Stimulated activated CD8-positive, alpha-beta memory T cell treated with anti-CD3 and anti-CD28 coated beads, Interleukin-12 subunit alpha, Interleukin-12 subunit beta, amount 100 ng/mL, for 24 hours (primary cell): Measurements from ENCODE around the gene FASTKD3.

Experiments used
- DNase-seq: peaks from one replicate; pipeline ENCODE4 v3.0.0-alpha.2; 2020; ENCODE audit errors: extremely low read depth

The FASTKD3 gene

DNA sequence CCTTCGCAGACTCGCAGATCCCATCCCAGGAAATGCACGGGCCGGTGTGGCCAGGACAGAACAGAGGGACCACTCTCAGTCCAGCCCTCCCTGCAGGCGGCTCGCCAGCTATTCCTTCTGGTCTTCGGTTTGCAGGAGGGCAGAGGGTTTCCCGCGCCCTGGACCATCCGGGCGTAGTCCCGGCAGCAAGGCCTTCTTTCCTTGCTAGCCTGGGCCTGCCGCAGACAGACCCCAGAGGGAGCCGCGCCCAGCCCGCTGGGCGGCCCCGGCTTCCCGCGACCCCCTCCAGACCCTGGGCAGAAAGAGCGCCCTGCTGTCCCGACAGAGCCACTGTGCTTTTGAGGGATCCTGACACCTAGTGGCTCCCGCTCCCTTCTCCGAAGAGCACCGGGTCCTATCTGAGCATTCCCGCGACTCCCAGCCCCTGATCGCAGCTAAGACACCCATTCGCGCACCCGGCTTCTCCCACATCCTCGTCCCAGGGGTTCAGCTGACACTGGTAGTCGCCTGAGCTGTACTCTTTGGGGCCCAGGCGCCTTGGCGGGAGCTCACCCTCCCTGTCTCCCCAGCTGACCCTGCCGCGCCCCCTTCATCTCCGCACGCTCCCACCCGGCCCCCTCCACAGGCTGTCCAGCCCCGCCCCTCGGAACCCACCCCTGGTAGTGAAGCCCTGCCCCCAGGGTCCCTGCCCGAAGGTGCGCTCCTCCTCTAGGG, 19.0 kb downstream of the FASTKD3 start:
- DNase-seq: no peak

DNA sequence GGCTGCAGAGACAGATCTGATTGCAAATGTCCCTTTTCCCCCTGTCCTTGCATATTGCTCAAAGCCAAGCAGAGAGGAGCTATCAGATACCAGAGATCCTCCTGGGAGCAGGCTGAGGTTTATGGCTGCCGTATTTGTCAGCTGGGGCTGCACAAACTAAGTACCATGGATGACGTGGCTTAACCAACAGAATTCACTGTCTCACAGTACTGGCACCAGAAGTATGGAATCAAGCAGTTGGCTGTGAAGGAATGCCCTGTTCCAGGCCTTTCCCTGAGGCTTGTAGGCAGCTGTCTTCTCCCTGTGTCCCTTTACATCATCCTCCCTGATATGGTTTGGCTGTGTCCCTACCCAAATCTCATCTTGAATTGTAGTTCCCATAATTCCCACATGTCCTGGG, 20.5 kb downstream of the FASTKD3 start:
- no peak for DNase-seq

DNA sequence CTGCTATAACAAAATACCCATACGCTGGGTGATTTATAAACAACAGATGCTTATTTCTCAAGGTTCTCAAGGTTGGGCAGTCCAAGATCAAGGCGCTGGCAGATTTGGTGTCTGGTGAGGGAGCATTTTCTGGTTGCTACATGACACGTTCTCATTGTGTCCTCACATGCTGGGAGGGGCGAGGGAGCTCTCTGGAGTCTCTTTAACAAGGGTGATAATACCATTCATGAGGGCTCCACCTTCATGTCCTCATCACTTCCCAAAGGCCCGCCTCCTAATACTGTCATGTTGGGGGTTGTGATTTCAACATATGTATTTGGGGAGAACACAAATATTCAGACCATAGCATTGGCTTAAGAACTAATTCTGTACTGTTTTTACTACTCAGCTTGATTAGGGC, 22.5 kb downstream of the FASTKD3 start:
- DNase-seq: no peak

DNA sequence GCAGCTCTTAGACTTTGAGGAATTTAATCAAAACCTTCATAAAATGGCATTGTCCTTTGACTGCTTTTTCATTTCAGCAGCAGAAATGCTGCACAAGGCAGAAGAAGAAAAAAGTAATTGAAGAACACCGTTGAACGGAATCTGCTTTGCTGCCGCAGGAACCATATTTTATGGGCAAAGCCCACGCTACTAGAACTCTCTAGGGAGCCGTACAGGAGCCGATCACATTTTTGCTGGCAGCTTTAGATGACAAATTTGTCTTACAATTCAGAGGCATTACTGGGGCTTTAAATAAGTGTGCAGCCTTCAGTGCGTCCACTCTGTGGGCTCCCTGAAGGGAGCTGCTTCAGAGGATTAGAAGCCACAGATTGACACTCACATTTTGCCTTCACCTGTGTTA, 23.3 kb downstream of the FASTKD3 start:
- DNase-seq: no peak

DNA sequence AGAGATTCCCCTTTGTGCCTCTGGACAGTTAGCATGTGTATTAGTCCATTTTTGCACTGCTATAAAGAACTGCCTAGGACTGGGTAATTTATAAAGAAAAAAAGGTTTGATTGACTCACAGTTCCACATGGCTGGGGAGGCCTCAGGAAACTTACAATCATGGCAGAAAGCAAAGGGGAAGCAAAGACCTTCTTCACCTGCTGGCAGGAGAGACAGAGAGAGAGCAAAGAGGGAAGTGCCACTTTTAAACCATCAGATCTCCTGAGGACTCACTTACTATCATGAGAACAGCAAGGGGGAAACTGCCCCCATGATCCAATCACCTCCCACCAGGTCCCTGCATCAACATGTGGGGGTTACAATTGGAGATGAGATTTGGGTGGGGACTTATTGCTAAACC, 23.9 kb downstream of the FASTKD3 start:
- no peak for DNase-seq

DNA sequence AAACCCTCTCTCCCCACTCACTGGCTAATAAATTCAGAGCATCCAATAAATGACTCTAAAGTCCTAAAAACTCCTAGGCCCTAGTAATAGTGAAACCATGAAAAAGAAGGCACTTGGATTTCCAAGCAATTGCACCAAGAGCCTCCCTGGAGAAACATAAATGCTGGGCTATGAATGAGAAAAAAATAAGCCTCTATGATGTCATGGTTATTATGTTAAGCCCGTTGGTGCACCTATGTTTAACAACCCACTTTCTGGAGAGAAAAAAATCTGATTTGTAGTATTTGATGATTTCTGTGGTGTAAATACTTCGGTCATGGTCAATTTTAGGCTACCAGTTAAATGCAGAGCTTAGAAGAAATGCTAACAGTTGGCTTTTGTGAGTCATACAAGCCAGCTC, 26.3 kb downstream of the FASTKD3 start:
- DNase-seq: no peak

DNA sequence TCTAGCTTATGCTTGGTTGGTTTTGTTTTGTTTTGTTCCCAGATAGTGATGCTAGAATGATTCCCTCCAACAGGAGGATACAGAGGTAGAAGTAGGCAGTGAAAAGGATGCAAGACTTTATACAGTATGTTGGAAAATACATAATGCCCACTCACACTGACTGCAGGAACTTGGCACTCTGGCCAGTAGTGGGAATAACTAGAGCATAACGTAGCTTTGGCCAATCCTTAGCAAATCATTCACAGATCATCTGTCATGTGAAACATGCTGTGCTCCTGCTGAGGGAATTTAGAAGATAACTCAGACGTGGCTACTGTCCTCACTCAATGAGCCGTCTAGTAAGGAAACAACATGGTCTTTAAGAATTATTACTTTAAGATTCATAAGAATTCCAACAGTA, 31.4 kb downstream of the FASTKD3 start:
- no peak for DNase-seq

DNA sequence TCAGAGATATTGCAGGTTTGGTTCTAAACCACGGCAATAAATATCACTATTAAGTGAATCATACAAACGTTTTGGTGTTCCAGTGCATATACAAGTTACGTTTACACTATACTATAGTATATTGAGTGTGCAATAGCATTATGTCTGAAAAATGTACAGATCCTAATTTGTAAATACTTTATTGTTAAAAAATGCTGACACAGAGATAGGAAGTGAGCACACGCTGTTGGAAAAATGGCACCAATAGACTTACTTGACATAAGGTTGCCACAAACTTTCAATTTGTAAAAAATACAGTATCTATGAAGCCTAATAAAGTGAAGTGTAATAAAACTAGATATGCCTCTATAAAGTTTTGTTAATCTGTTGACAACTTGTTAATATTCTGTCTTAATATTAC, 33.8 kb downstream of the FASTKD3 start:
- no peak for DNase-seq

DNA sequence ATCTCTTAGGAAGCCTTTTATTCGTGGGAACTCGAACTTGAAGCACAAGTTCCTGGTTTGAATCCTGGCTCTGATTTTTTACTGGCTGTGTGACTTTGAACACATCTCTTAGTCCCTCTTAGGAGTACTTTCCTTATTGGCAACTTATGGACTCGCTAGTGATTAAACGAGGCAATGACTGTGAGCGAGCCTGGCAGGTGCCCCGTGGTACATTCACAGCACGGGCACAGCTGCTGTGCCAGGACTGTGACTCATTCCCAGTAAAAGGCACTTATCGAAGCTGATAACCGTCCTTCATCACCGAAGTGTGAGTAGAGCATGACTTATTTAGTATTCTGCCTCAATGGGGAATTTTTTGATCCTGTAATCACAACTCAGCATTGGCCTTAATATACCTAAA, 40.6 kb downstream of the FASTKD3 start:
- DNase-seq: no peak

DNA sequence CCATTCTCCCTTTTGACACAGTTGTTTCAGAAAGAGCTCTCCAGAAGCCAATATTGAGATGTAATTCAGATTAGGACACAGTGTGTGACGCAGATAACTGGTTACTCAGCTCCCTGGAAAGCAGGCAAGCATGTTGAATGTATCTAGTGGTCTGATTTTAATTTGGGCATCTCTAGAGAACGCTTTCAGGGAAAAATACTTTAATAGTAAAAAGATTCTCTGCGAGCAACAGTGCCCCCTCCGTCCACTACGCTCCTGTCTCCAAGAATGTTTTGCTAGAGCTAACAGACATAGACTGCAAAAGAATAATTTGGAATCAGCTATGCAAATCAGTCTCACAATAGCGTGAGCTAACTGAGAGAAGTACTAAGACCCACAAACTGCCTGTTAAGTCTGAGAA, 41.2 kb downstream of the FASTKD3 start:
- no peak for DNase-seq

DNA sequence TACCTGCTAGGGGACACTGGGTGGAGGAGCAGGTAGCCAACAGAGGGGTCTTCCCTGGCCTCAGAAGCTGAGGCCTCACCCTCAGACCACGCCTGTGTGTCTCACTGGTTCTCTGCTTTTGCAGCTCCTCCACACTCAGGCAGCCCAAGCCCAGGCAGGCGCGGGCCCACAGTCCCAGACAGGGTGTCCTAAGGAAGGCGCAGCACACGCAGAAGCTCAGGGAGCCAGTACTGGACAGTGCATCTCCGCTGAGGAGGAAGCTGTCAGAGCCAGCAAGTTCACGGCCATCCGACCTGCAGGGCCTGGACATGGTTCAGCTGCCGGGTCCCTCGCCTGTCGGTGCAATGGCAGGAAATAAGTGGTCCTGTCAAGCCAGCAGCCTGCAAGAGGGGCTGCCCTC, 43.2 kb downstream of the FASTKD3 start:
- no peak for DNase-seq

DNA sequence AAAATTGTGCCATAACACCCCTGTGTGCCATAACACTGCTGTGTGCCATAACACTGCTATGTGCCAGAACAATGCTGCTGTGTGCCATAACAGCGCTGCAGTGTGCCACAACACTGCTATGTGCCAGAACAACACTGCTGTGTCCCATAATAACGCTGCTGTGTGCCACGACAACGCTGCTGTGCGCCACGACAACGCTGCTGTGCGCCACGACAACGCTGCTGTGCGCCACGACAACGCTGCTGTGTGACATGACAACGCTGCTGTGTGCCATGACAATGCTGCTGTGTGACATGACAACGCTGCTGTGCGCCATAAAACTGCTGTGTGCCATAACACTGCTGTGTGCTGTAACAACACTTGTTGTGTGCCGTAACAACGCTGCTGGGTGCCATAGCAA, 43.8 kb downstream of the FASTKD3 start:
- no peak for DNase-seq

DNA sequence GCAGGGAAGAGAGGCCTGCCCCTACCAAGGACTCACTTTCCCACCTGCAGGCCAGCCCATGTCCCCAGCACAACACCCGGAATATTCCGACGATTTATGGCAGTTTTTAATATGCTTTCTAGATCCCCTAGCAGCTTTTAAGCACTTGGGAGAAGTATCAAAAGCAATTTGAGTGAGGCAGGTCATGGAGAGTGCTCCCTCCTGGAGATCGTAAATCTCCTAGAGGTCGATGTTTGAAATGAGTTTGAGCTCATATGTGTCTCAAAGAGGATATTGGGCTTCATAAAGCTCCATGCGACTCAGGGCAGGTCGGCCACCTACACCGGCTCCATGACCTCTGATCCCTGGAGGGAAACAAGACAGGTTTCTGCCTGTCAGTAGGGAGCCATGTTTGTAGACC, 45.2 kb downstream of the FASTKD3 start:
- no peak for DNase-seq

DNA sequence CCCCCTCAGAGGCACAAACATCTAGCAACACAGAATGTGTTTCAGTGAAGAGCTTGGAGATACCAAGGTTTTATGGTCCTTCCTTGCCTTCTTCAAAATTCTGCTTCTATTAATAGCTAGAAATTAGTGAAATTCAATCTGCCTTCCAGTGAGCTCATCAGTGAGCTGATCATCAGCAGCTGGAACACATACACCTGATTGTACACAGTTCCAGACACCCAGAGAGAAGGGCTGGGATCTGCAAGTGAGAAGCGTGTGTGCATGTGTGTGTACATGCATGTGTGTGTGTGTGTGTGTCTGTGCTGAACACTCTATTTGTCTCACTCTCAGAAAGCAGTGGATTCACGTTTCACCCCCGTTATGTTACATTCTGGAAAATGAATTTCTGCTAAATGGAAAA, 46.4 kb downstream of the FASTKD3 start:
- DNase-seq: no peak

DNA sequence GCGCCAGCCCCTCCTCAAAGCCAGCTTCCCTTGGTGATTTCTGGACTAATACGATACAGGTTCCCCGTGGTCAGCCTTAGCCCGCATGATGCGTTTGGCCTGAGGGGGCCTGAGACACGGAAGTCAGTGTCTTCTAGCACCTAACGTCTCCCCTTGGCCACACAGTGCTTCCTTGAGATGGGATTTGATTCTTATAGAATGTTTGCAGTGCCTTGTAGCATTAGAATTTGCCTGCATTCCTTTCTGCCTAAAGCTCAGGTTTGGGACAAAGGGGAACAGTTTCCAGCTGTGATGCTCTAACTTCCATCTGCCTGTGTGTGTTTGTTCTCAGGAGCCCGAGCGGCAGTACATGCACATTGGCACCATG, 52.3 kb downstream of the FASTKD3 start:
- DNase-seq: no peak

DNA sequence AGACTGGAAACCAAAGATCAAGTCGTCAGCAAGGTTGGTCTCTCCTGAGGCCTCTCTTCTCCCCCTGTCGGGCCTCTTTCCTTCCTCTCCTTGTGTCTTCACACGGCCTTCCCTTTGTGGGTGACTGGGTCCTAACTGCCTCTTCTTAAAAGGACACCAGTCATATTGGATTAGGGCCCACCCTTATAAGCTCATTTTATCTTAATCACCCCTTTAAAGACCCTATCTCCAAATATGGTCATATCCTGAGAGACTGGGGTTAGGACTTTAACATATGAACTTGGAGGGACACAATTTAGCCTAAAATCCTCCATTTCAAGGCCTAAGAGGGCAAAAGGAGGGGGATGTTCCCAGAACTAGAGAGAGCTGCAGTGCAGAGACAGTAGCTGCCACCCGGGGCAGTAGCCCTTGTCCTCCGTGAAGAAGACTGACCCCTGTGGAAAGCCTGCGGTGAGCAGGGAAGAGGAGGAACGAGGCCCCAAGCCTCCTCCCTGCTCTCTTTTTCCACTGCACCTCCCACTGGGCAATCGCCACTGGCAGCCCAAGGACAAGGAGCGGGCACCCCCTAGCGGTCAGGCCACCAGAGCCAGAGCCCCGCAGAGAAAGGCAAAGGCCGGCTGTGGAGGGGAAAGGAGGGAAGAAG, 52.8 kb downstream of the FASTKD3 start:
- DNase-seq: peak; percentile 23

DNA sequence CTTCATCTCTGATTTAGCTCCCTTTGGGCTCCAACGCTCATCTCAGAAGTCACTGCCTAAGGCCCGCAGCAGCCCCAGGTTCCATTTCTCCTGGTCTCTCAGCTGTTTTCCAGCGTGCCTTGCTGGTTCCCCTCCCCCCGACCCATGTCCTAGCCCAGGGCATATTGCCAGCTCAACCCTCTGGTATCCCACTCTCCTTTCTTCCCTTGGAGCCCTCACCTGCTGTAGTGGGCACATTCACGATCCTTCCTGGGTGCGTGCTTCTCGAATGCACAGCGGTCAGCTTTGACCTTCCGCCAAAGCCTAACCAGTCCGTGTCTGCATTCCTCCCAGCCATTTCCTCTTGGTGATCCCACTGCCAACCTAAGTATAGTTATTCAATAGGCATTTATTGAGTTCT, 54.0 kb downstream of the FASTKD3 start:
- DNase-seq: no peak

DNA sequence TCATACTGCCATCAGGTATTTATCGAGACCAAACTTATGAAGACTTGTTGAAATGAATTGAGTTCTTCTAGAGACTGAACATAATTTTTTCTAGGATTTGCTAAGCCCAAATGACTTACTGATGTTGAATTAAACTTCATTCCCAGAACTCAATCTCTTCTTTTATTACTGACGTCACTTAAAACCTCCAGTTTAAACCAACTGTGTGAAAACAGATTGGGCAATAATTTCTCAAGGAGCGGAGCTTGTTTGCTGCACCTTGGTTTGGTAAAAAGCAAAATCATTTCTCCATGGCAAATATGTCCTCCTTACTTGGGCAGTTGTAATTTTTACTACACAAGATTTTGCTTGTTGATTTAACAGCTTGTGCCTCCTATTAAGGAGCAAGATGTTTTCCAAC, 55.3 kb downstream of the FASTKD3 start:
- no peak for DNase-seq

DNA sequence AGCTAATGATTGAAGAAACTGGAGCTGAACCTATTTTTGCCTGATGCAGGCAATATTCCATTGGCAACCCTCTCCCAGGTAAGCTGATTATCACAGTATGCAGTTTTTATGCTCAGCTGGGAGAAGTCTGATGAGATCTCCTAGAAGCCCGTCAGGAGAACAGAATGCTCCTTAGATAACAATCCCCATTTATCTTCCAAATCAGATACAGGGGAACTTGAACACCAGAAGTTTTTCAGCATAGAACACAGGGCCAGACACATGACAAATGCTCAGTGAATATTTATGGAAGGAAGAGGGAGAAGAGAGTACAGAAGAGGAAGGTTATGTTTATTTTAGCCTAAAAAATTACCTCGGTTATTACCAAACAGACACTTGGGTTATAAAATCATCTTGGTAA, 55.8 kb downstream of the FASTKD3 start:
- no peak for DNase-seq

DNA sequence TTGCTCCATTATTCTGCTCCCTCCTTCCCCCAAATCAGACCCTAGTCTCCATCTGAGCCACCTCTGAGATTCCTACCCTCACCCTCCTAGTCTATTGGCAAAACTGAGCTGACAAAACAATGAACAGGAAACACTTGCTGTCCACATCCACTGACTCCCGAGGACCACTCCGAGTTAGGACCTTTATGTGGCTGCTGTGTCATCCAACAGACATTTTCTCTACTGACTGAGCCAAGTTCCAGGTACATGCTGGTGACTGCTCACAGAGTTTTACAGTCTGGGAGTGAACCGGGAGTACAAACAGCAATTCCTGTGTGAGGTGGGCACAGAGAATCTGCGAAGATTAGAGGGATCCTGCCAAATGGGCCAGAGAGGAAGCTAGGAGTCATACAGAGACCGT, 57.1 kb downstream of the FASTKD3 start:
- no peak for DNase-seq
